ENCODE data around the gene FBXL7.

FBXL7 gene

DNA sequence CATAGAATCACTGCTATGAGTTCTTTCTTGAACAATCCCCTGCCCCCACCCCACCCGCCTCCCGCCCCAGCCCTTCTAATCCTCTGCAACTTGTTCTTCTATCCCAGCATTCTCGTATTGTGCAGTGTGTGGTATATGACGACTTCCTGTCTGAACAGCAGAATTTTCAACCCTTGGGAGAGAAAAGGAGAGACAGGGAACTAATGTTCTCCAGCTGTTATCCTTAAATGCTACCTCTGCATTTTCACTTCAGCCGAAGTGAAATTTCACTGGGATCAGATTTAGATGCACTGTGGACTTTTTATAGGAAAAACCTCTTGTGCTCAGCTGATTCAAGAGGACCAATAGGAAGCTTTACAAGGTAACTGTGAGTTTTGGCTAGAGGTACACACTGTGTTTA is 2.2 kb downstream of the FBXL7 start:
- no peak for DNase-seq (ENCODE audit: low read depth)

DNA sequence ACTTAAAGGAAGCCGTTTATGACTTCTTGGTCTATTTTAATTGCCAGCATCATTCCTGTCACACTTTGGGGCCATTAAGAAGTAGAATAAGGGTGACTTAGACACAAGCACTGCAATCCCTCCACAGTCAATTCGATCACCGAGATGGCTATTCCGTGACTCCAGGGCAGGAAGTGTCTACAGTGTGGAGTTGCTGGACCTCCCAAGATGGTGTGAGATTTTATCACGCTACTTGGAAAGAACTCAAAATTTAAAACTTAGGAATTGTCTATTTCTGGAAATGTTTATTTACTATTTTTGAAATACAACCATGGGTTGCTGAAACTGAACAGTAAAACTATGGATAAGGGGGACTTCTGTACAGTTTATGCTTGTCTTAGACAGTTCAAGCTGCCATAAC is 6.2 kb downstream of the FBXL7 start:
- no peak for DNase-seq (ENCODE audit: low read depth)

DNA sequence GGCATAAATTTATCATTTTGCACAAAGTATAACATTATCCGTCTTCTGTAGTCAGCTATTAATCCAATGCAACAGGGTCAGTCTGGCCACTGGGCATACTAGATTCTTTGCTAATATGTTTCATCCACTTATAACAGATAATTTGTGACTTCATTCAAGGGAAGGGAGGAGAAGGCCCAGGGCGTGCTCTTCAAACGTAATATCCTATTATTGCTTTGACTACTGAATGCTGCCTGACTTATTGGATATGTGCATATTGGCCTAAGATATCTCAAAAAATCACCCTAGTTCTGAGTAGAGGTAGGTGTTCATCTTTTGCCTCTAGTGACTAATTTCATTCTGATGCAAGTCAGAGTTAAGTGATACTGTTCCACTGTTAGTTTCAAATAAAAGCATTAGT is 6.9 kb downstream of the FBXL7 start:
- no peak for DNase-seq (ENCODE audit: low read depth)

DNA sequence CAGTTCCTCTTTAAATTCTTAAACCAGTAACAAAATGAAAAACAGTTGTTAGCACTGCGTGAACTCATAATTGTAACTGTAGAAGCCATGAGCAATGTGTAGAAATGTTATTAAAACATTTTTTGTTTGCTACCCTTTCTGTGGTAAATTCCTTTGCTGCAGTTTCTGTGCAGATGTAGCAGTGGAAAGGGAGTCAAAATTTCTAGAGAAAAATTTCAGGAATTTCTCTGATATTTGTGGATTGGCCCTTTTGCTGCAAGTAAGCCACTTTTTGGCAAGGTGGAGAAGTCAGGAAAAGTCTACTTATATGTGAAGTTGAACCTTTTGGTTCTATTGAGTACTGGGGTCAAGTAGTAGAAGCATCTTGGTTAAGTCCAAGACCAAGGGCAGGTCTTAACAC is 10.1 kb downstream of the FBXL7 start:
- DNase-seq (ENCODE audit: low read depth): no peak

DNA sequence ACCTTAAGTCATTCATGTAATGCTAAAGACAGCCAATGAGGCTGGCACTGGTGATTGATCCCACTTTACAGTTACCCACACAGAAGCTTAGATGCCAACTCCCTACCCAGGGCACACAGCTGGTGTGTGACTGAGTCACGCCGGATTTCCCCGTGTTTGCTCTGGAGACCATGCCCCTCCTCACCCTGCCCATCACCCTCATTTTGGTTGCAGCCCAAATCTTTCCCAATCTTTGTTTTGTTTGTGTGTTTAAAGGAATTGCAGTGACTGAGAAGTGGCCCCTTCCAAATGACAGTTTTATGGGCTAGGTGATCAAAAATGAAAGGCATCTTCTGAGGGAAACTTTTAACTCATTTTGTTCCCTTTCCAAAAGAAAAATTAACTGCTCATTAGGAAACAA is 10.9 kb downstream of the FBXL7 start:
- no peak for DNase-seq (ENCODE audit: low read depth)

DNA sequence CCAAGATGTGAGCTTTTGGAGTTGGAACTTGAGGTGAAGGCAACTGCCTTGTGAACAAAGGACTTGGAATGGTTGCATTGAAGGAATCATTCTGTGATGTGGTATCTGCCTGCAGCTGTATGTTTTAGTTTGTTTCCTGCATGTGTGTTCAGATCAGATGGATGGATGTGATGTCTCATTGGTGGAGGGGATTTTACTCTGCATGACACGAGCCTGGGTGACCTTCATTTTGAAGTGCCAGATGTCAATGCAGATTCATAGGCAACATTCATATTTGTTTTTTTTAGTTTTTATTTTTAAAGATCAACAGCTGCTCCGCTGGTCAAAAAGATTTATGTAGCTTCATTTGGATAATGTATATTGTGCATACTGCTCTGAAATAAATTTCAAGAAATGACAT is 13.5 kb downstream of the FBXL7 start:
- no peak for DNase-seq (ENCODE audit: low read depth)

DNA sequence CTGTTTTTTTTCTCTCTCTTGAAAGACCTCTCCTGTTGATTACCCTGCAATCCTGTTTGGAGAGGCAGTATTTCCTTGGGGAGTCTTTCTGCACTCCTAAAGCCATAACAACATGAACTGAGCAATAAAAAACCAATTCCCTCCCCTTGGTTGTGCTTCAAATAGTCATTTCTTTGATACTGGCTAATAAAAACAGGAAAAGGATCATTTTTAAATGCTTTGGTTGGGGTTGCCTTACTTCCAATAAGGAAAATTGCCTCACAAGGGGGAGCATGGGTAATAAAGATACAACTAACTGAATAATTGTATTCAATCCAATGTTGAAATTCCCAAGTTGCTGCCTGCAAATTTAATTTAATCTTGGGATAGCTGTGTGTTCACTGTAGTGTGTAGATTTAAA is 13.9 kb downstream of the FBXL7 start:
- no peak for DNase-seq (ENCODE audit: low read depth)

- DNase-seq (ENCODE audit: low read depth): no peak
These were observed 15.2 kb downstream of the FBXL7 start for GRCh38 chr5:15515229-15515628.

GRCh38 chr5:15516486-15516885 is 16.5 kb downstream of the FBXL7 start:
- no peak for DNase-seq (ENCODE audit: low read depth)

DNA sequence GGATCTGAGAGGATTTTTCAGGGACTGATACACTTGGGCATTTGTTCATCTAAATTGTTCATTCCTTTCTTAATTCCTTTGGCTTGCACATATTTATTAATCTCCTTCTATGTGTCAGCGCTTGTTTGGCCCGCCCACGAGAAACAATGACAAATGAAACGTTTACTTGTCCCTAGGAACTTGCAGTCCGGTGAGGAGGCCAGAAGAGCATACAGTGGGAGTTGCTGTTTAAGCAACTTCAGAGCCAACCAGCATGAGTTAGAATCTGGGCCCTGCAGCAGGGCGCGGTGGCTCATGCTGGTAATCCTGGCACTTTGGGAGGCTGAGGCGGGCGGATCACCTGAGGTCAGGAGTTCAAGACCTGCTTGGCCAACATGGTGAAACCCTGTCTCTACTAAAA is 18.8 kb downstream of the FBXL7 start:
- DNase-seq (ENCODE audit: low read depth): no peak

- no peak for DNase-seq (ENCODE audit: low read depth)
These were observed 20.9 kb downstream of the FBXL7 start for GRCh38 chr5:15520856-15521255.

- no peak for DNase-seq (ENCODE audit: low read depth)
These were observed 21.6 kb downstream of the FBXL7 start for GRCh38 chr5:15521381-15522186.

DNA sequence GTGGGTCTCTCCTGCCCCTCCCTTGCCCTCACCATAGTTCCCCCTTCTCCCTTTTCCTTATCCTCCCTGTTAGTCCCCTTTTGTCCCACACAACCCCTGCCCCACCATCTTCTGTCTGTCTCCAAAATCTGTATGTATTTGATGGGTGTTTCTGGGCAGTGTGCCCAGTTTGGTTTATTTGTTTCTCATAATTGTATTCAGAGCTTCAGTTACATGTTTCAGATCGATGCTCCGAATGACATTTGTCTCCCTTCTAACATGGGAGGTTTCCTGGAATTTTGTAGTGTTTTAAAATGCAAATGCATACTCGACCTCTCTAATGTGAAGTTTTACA is 22.2 kb downstream of the FBXL7 start:
- no peak for DNase-seq (ENCODE audit: low read depth)

DNA sequence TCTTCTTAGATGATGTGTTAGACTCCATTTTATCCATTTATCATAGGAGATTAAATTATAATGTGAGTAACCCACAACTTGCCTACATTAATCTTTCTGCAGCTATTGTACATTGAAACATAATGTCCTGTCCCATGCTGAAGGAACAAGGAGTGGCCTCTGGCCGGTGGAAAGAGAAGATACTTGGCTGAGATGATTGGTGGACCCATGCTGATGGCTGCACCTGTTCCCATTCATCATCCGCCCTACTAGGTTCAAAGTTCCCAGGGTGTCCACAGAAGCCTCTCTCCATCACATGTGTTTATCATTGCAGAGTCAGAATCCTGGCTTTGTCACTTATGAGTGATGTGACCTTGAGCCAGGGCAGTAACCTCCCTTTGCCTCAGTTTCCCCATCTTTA is 24.7 kb downstream of the FBXL7 start:
- no peak for DNase-seq (ENCODE audit: low read depth)

DNA sequence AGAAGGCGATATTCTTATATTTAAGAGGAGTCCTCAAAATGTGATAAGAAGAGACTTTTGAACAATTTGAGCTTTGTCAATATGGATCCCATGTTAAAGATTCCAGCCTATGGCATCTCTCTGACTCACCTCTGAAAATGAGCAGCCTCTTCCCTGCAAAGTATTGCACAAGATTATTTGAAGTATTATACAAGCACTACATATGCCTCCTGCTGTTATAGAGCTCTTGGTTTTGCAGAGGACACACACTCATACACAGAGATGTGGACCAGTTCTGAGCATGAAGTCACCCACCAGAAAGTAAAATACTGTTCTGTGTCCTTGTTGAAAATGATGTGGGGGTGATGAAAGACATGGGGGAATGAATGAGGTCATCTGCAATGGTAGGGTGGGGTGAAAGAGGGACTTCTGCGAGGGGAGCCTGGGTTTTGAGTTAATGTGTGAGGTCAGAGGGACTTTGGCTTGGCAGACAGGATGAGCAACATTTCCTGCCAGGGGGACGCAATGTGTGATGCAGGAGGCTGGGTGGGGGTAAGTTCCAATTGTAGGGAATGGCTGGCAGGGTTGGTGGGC is 25.8 kb downstream of the FBXL7 start:
- no peak for DNase-seq (ENCODE audit: low read depth)

GRCh38 chr5:15526413-15526812 is 26.4 kb downstream of the FBXL7 start:
- no peak for DNase-seq (ENCODE audit: low read depth)

GRCh38 chr5:15528476-15528875 is 28.5 kb downstream of the FBXL7 start:
- no peak for DNase-seq (ENCODE audit: low read depth)

DNA sequence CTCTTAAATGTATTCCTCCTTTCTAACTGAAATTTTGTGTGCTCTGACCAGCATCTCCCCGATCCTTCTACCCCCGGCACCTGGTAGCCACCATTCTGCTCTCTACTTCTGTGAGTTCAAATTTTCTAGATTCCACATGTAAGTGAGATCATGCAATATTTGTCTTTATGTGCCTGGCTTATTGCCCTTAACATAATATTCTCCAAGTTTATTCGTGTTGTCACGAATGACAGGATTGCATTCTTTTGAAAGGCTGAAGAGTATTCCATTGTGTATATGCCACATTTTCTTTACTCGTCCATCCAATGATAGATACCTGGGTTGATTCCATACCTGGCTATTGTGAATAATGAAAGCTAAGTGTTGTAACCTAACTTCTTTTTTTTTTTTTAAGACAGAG is 29.0 kb downstream of the FBXL7 start:
- DNase-seq (ENCODE audit: low read depth): no peak

- DNase-seq (ENCODE audit: low read depth): no peak
These were observed 29.8 kb downstream of the FBXL7 start for GRCh38 chr5:15529821-15530220.

- no peak for DNase-seq (ENCODE audit: low read depth)
These were observed 33.3 kb downstream of the FBXL7 start for GRCh38 chr5:15533129-15533893.

GRCh38 chr5:15535938-15536337 is 36.0 kb downstream of the FBXL7 start:
- no peak for DNase-seq (ENCODE audit: low read depth)

DNA sequence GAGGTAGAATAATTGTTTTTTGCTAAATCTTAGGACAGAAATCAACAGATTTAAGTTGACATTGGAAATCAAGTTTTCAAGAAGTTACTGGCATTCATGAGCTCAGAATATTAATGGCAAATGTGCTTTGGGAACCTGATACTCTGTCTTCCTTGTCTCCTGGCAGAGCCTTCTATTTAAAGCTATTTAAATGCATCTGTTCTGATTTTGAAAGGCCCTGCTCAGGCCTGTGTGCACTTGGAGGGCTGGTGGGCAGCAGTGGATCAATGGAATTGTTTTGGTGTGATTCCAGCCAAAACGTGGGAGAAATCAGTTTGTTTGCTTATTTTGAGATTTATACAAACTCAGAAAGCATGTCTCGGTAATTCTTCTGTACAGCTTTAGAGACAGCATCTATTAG is 38.5 kb downstream of the FBXL7 start:
- no peak for DNase-seq (ENCODE audit: low read depth)

GRCh38 chr5:15539951-15540350 is 40.0 kb downstream of the FBXL7 start:
- DNase-seq (ENCODE audit: low read depth): no peak

- DNase-seq (ENCODE audit: low read depth): no peak
These were observed 44.1 kb downstream of the FBXL7 start for GRCh38 chr5:15544039-15544438.
